ENCODE data around the gene STAG1. TPM values are rescaled to one million over a fixed set of nuclear protein-coding genes. Genes with fewer than 3 reads are reported as not detected.

Gene STAG1
- total and polyA plus RNA-seq, 2 of the 13 experiments (the other 11 are each of a cell fraction or from before 2014, with no cell fraction given), result 6.2 to 25.9 TPM

- TF ChIP-seq SNAPC4 (CRISPR knock-in tag; IDR thresholded peaks at IDR 0.05), result no peak
- TF ChIP-seq ZNF12 (CRISPR knock-in tag; IDR thresholded peaks at IDR 0.05), result no peak
- TF ChIP-seq ZSCAN25 (CRISPR knock-in tag; IDR thresholded peaks at IDR 0.05), result no peak
- no peak for TF ChIP-seq SRSF9 (IDR thresholded peaks at IDR 0.05; ENCODE audit: borderline replicate concordance, insufficient read depth, low read depth, low read length, poor library complexity, severe bottlenecking)
- TF ChIP-seq MXI1 (IDR thresholded peaks at IDR 0.05; ENCODE audit: borderline replicate concordance, low read depth, low read length), result no peak
- TF ChIP-seq MTA1 (CRISPR knock-in tag; IDR thresholded peaks at IDR 0.05; ENCODE audit: borderline replicate concordance), result no peak
- no peak for TF ChIP-seq CBFB (CRISPR knock-in tag; IDR thresholded peaks at IDR 0.05)
- no peak for TF ChIP-seq ZMAT3 (CRISPR knock-in tag; conservative IDR thresholded peaks at IDR 0.05)
- no peak for TF ChIP-seq RXRA (CRISPR knock-in tag; IDR thresholded peaks at IDR 0.05)
- TF ChIP-seq ZNF674 (CRISPR knock-in tag; IDR thresholded peaks at IDR 0.05; ENCODE audit: low read depth), result no peak
- TF ChIP-seq MED13 (CRISPR knock-in tag; IDR thresholded peaks at IDR 0.05), result no peak
- no peak for TF ChIP-seq NCOA2 (CRISPR knock-in tag; IDR thresholded peaks at IDR 0.05)
- no peak for TF ChIP-seq KAT2B (IDR thresholded peaks at IDR 0.05; ENCODE audit: borderline replicate concordance, low read depth, low read length)
- TF ChIP-seq ZNF225 (CRISPR knock-in tag; IDR thresholded peaks at IDR 0.05), result no peak
- TF ChIP-seq BCL3 (CRISPR knock-in tag; IDR thresholded peaks at IDR 0.05), result no peak
Observed at GRCh38 chr3:136366289-136366688, 385.9 kb downstream of the STAG1 start (continued).

Data from HepG2 (cell line).